GM18502 (cell line): ENCODE results near the gene ESD.

Experiments used
- ATAC-seq: cut with Tn5 transposase; IDR thresholded peaks from one replicate; pipeline ENCODE4 v1.9.1; 2021; ENCODE audit warnings: mild to moderate bottlenecking; ENCODE audit not compliant: unreplicated experiment, poor library complexity

Gene ESD

DNA sequence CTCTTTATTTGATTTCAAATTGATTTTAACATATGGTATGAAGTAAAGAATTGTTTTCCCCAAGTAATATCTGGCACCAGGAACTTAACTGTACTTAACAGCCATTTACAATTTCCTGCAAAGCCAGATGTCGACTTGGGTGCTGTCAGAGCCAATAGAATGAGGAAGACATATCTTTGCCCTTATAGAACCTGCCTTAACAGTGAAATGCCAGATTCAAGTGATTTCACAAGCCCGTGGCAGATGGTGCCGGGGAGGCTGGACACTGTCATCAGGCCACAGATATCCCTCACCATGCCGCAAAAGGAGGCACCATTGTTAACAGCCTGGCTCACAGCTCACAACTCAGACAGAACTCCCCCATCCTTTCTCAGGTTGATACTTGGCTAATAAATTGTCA lies 48.7 kb downstream of the ESD start:
- no peak for ATAC-seq

DNA sequence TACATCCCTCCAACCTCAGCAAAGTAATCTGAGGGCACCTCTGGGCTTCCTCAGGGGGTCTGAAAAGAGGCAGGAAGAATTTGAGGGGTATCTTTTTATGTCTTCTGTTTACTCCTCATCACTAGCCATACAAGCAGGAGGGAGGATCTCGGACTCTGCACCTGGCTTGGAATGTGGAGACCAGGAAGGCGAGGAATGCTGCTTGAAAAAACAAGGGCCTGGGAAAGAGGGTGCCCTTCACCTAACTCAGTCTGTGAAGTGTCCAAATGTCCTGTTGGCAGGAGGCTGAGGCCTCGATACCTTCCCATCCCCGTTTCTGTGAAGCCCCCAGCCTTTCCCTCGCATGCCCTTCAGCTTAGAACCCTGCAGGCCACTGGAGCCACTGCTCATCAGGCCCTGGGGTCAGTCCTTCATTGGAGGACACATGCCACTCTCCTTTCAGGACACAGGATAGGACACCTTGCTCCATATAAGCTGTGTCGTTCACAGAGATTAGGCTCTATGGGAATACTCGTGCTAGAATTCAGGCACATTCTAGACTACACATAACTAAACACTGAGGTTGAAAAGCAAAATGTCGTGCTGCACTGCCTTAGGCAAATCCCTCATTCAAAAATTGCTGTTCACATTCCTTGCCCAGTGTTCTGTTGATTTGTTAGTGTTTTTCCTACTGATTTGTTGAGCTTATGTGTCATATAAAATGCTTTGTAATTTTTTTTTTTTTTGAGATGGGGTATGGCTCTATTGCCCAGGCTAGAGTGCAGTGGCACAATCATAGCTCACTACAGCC lies 49.7 kb downstream of the ESD start:
- no peak for ATAC-seq

DNA sequence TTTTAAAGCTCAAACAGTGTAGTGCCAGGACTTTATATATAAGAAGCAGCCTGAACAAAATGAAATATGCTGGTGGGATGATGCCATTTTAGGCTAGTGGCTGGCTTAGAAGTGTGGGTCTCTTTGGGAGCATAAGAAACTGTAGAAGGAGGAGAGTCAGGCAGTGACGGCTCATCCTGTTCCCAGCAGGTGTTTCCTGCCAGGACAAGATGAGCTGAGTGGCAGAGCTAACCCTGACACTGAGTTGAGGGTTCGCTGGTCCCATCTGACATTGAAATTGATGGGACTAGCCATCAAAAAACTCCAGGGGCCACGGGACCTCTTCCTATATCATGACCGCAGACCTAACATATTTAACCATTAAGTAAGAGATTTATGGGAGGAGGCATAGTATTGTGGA lies 51.3 kb downstream of the ESD start:
- no peak for ATAC-seq

DNA sequence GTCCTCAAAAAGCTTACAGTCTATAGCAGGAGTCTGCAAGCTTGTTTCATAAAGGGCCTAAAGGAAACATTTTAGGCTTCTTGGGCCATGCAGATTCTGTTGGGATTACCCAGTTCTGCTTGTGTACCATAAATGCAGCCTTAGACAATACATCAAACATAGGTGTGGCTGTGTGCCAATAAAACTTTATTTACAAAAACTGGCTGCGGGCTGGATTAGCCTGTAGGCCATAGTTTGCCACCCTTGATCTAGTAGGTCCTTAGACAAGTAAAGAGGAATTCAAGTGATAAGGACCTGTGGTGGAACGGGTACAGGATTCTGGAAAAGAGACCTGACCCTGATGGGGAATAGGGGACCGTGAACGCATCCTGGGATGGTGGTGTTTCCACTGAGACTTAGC lies 51.9 kb downstream of the ESD start:
- no peak for ATAC-seq

DNA sequence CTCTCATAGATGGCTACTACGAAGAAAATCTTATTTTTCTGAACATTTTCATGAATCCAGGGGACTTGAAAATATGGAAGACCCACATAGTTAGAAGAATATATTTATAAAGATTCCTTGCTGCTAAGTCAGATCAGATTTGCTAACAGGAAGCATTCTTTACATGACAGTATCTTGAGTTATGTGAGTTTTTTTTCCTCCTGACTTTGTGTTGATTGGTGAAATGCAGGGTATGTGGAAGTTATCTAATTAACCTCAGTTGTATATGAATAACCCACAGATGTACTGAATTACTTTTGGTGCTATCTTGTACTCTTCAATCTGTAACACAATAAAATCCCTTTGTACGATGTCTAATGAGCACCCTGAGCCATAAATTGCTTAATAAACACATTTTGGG lies 53.8 kb downstream of the ESD start:
- ATAC-seq = no peak

DNA sequence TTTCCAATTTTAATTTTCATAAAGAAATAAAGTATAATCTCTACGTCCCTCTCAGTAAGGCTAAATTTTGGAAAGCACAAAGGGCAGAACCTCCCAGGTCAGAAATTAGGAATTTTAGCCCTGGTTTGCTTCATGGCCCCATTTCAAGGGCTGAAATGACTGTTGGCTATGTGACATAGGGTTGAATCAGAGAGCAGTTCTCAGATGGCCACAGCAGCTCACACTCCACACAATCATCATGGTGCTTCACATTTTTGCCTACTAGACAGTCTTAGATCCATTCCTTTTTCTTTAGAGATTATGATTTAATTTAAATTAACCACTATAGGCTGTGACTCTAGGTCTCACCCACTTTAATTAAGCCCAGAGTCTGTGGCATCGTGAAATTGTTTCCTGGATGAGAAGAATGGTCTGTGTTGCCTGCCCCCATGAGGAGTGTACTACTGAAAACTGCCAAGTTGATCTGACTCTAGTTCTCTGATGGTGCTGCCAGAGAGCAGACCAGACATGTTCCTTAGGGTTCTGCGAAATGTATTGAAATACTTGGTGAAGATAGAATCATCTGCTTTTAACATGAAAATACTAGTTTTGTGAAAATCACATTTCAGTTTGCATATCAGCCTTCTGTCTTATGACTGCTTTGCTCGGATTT lies 57.4 kb downstream of the ESD start:
- ATAC-seq = no peak

DNA sequence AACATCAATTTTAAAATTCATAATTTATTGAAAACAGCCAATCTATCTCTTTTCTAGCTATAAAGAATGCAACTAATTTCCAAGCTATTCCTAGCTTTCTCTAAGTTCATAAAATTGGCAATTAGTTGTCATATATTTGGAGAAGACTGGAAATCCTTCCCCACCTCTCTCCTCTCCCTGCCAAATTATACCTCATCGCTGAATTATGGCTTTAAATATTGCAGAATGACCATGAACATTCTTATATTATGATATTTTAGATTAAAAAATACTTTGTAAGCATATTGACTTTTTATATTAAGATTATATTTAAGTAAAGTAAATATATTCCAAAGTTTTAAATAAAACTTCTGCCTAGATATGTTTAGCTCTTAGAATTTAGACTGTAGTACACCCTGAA lies 58.2 kb downstream of the ESD start:
- ATAC-seq = no peak

DNA sequence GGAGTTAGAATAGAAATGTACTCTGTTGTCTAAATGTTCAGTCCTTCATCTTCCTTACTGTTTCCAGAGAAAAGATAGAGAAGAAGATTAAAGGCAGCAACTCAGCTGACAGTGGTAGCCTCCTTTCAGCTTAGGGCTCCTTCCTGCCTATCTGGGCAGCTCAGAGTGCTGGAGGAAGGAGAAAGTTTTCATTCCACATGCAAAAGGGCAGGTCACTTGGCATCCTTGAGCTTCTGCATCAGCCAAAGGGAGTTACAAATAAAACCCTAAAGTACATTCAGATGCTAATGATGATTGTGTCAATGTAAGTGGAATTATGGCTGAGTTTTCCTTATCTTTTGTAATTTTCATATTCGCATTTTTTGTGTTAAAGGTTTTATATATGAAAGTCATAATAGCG lies 58.9 kb downstream of the ESD start:
- ATAC-seq = no peak

DNA sequence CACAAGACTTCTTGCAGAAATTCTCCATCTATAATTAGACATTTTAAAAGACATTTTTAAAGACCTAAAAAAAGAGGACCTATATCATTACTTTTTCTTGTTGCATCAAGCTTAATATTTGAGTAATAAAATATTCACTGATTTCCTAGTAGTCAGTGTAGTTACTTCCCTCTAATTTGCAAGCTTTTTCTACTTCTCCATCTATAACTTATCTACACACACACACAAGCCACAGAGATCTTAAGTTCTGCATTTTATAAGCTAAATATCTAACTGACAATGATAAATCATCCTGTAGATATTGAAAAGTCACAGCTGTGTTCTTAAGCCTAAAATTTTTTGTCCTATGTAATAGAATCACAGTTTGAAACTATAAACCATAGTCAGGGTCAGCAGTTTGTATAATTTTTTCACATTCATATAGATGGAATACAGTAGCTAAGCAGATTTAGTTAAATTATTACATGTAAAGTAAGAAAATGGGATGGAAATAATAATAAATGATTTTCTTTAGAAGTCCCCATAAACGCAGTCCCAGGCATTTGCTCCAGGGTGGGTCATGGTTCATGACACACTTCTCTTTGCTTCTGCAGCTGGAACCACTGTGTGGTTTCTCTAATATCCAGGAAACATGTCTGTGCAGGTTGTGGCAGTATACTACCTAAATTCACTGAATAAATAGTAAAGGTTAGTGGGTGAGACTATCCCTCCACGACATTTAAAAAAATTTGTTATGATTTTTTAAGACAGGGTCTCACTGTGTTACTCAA lies 60.2 kb downstream of the ESD start:
- no peak for ATAC-seq

DNA sequence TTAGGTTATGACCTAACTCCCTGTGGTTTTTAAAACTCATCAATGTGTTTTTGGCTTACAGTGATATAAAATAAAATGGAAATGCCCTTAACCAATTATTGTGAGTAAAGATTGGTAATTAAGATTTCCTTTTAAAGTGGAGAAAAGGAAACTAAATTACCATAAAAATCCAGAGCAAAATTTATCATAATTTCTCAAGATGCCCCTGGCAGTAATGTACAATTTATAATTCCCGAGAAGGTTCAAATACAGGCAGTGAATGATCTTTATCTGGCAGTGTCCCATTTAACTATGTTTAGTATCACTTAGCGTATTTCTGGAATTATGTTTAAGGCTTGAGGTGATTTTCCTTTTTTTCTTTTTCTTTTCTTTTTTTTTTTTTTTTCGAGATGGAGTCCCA lies 61.5 kb downstream of the ESD start:
- ATAC-seq = no peak

DNA sequence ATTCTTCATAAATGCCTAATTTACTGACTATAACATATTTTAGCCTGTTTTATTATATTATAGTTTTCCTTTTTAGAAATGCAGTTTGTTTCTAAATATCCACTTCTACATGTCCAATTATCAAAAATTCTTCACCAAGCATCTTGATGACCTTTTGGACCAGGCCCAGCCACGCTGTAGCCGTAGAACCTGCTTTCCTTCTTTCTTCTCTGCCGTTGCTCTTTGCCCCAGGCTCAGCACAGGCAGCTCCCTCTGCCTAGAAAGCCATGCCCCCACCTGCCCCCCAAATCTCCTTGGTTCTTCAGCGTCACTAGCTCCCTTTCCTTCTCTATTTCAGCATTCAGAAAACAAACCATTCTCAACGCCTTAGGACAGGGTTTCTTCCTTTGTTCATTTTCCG lies 65.4 kb downstream of the ESD start:
- no peak for ATAC-seq

DNA sequence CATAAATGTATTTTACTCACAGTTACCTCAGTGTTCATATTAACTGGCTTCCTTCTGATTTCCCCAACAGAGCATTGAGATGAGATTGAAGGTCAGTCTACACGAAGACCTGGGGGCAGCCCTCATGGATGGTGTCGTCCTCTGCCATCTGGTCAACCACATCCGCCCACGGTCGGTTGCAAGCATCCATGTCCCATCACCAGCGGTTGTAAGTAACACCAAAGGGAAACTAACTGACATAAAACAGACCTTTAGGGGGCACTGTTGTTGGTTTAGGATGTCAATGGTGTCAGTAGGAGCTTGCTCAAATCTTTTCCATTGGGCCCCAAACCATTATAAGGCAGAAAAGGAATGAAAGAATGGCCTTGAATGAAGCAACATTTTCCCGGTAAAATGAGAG lies 68.2 kb downstream of the ESD start:
- no peak for ATAC-seq

DNA sequence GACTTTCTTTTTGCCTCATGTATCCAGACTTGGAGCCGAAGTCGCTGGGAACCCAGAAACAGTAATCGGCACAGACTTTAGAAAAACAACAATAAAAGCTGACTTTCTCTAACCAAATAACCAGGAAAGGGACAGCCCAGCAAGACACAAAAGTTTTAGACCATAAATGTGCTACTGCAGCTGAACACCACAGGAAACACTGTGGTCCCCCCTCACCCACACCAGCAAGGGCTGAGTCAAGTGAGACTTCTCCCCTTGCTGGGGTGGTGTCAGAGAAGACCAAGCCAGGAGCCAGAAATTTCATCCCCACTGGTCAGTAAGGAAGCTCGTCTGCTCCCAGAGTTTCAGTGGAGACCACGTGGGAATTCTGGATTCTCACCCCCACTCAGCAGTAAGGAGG lies 70.6 kb downstream of the ESD start:
- no peak for ATAC-seq
